Common myeloid progenitor, CD34-positive (primary cell): Measurements from ENCODE around the gene LBX2.

Source experiments
- CTCF ChIA-PET: fragments of 350-600 bp; sonication (Branson Sonifier 250); formaldehyde crosslinking; loops from one replicate; lab custom pipeline; 2021; ENCODE audit warnings: antibody characterized with exemption; lab: Charles Lee
- POLR2A ChIA-PET: fragments of 350-600 bp; sonication (Branson Sonifier 250); formaldehyde crosslinking; loops from one replicate; lab custom pipeline; 2021; ENCODE audit warnings: antibody characterized with exemption; lab: Charles Lee
- DNase-seq, 3 donors: peaks; one replicate each; pipeline versions ENCODE4 v3.0.0 to v3.0.0-alpha.2; 2013
- H3K27ac ChIP-seq, 2 experiments: 1 replicate in 1 of 2; 2 replicates in 1 of 2; pipeline ENCODE4 v1.7.0; 2013; ENCODE audit warnings: inconsistent platforms in 2 of 2, low read length in 2 of 2, mild to moderate bottlenecking in 2 of 2, low read depth in 1 of 2, moderate library complexity in 1 of 2; ENCODE audit not compliant: severe bottlenecking in 2 of 2, insufficient read depth in 1 of 2, poor library complexity in 1 of 2
- H3K27me3 ChIP-seq, 5 experiments: replicated peaks in 2 of 5; 1 replicate in 3 of 5; 2 replicates in 2 of 5; pipeline versions ENCODE4 v1.6.1 to v1.7.0; 2013; ENCODE audit warnings: low read length in 4 of 5, mild to moderate bottlenecking in 2 of 5, moderate library complexity in 2 of 5, inconsistent platforms in 1 of 5; ENCODE audit not compliant: insufficient read depth in 5 of 5, control insufficient read depth in 4 of 5
- H3K36me3 ChIP-seq, 4 experiments: 1 replicate in 2 of 4; 2 replicates in 2 of 4; pipeline versions ENCODE4 v1.6.1 to v1.7.0; 2013; ENCODE audit warnings: low read length in 3 of 4, control low read depth in 1 of 4, mild to moderate bottlenecking in 1 of 4; ENCODE audit not compliant: control insufficient read depth in 4 of 4, insufficient read depth in 4 of 4
- H3K4me1 ChIP-seq, 4 experiments: 1 replicate in 3 of 4; 2 replicates in 1 of 4; pipeline versions ENCODE4 v1.6.1 to v1.7.1; 2013; ENCODE audit warnings: low read length in 3 of 4, mild to moderate bottlenecking in 3 of 4, control low read depth in 1 of 4, inconsistent platforms in 1 of 4, moderate library complexity in 1 of 4; ENCODE audit not compliant: control insufficient read depth in 4 of 4, insufficient read depth in 4 of 4; ENCODE audit errors: control extremely low read depth in 1 of 4
- H3K4me3 ChIP-seq, 7 experiments: 1 replicate in 4 of 7; 2 replicates in 3 of 7; pipeline versions ENCODE4 v1.5.1 to v1.7.0; 2013; ENCODE audit warnings: mild to moderate bottlenecking in 7 of 7, low read length in 6 of 7, moderate library complexity in 6 of 7, inconsistent platforms in 2 of 7, low read depth in 2 of 7, control low read depth in 1 of 7; ENCODE audit not compliant: insufficient read depth in 4 of 7, control insufficient read depth in 1 of 7; ENCODE audit errors: extremely low read depth in 1 of 7
- H3K9me3 ChIP-seq, 5 experiments: 1 replicate in 4 of 5; 2 replicates in 1 of 5; pipeline versions ENCODE4 v1.6.1 to v1.7.1; 2013; ENCODE audit warnings: low read length in 4 of 5, mild to moderate bottlenecking in 2 of 5, inconsistent platforms in 1 of 5, low read depth in 1 of 5, moderate library complexity in 1 of 5; ENCODE audit not compliant: control insufficient read depth in 4 of 5, insufficient read depth in 2 of 5; ENCODE audit errors: control extremely low read depth in 1 of 5
- WGBS: methylation state at CpG from one replicate; pipeline ENCODE4 v1.1.5; 2013; ENCODE audit not compliant: insufficient coverage; 5-methylcytosine and 5-hydroxymethylcytosine counted together

The LBX2 gene

GRCh38 chr2:74458938-74459363 is 40.5 kb downstream of the LBX2 start:
- CTCF ChIA-PET = interaction anchor here (0.8 to 8.2 kb wide), 10 partner anchors 9 to 129 kb away, joined by 3 to 59 read pairs (median 4); partner anchors contain the start of genes CCDC142, HTRA2, MRPL53 and TTC31
- H3K36me3 ChIP-seq = peaks cover 4 to 30% (median 19%) of the 10 kb centered on the region in 4 experiments
- no peaks in the 10 kb centered on the region for H3K27me3 ChIP-seq
- H3K4me3 ChIP-seq = peak overlapping the region; percentile 38 to 98 (median 84)
- H3K27ac ChIP-seq = peak overlapping the region; percentile 80
- 0% methylated on average over 2 of the region's 10 CpGs for WGBS
- POLR2A ChIA-PET = interaction anchor here (0.5 to 3.1 kb wide), 6 partner anchors 13 to 764 kb away, joined by 3 to 16 read pairs (median 6); partner anchors contain the start of genes AUP1, CCDC142, HTRA2 and LOXL3
- DNase-seq = peak in 2 of 3 donors; percentile 32 to 40
- H3K9me3 ChIP-seq = no peaks in the 10 kb centered on the region
- peaks cover 6 to 48% (median 33%) of the 10 kb centered on the region in 4 experiments for H3K4me1 ChIP-seq

DNA sequence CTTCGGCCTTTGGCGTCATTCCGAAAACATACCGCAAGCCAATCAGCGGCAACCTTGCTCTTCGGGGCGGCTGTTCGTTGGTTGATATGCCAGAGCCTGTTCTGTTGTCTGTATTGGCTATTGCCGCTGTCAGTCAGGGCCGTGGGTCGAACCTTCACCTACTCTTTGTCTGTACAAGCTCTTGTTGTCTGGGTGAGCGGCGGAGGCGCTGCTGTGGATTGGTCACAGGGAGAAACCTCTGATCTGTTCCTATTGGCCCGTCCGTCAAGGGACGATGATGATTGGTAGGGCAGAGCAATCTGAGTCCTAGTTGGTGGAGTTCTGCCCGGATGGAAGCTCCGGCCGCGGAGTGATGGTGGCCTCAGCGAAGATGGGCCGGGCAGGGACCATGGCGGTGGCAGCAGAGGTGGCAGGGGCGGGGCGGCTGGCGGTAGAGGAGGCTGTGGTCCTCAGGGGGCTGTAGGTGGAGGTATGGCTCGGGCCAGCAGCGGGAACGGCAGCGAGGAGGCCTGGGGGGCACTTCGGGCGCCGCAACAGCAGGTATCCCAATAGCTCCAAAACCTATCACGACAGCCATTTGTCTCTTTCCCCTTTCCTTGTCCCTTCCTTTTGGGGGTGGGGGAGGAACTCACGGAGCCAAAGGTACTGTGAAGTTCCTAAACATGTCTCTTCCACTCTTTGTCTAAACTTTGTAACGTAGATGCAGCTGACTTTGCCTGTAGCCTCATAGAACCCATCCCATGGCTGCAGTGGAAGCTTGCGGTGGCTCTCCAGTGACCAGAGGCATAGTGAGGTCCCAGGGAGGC is 41.1 kb downstream of the LBX2 start, which contains the start of gene WBP1:
WBP1 (plus strand) TSS at position 307 of the 806 bp plus-strand sequence; CDS start at position 472, 165 bp downstream.
- Histone ChIP-seq H3K27ac (peak within 1 kb of the TSS; percentile 88 to 94), H3K4me3 (peak within 1 kb of the TSS; percentile 49 to 98 (median 84)), H3K4me1 (peaks cover 6 to 48% (median 33%) of the 10 kb centered on the region in 4 experiments), H3K27me3 (no peaks in the 10 kb centered on the region), H3K9me3 (no peaks in the 10 kb centered on the region), H3K36me3 (peaks cover 4 to 30% (median 19%) of the 10 kb centered on the region in 4 experiments)
- DNase-seq = peak; percentile 100
- POLR2A ChIA-PET = interaction anchor here (0.5 to 3.1 kb wide), 11 partner anchors 14 to 763 kb away, joined by 3 to 16 read pairs (median 5); partner anchors contain the start of genes AUP1, C2orf81, CCDC142 and HTRA2
- CTCF ChIA-PET = interaction anchor here (0.5 to 8.2 kb wide), 12 partner anchors 9 to 130 kb away, joined by 3 to 59 read pairs (median 4); partner anchors contain the start of genes CCDC142, HTRA2, MRPL53 and TTC31
- under 1% methylated on average over 14 of the region's 38 CpGs for WGBS

- DNase-seq = peak in 1 of 3 donors; percentile 76
- CTCF ChIA-PET = interaction anchor here (0.7 to 8.2 kb wide), 14 partner anchors 10 to 131 kb away, joined by 3 to 59 read pairs (median 6); partner anchors contain the start of genes CCDC142, HTRA2, MRPL53 and RTKN
Measured at GRCh38 chr2:74457549-74458131, 41.8 kb downstream of the LBX2 start.

DNA sequence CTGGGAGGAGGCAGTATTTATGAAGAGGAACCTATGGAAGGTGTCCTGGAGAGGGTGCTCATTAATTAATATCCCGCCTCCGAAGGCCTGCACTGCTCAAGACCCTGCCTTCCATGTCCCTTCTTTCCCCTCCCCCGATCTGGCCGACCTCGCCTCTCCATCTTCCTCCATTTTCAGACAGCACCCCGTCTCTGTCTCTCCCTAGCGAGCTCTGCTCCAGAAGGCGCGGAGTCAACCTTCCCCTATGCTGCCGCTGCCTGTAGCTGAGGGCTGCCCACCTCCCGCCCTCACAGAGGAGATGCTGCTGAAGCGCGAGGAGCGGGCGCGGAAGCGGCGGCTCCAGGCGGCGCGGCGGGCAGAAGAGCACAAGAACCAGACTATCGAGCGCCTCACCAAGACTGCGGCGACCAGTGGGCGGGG is 42.3 kb downstream of the LBX2 start:
- H3K4me3 ChIP-seq = peak overlapping the region; percentile 49 to 98 (median 77)
- no peaks in the 10 kb centered on the region for H3K9me3 ChIP-seq
- no peak for DNase-seq
- H3K27me3 ChIP-seq = no peaks in the 10 kb centered on the region
- POLR2A ChIA-PET = interaction anchor here (0.9 to 3.1 kb wide), 6 partner anchors 15 to 53 kb away, joined by 3 to 16 read pairs (median 8); partner anchors contain the start of genes C2orf81, CCDC142, MRPL53 and RTKN
- H3K4me1 ChIP-seq = peaks cover 6 to 56% (median 41%) of the 10 kb centered on the region in 4 experiments
- peak overlapping the region in 1 of 2 experiments; percentile 94 for H3K27ac ChIP-seq
- under 1% methylated on average over 24 of the region's 27 CpGs for WGBS
- peaks cover 0 to 18% (median 8%) of the 10 kb centered on the region in 4 experiments for H3K36me3 ChIP-seq
- CTCF ChIA-PET = interaction anchor here (1.0 to 8.2 kb wide), 12 partner anchors 16 to 131 kb away, joined by 3 to 59 read pairs (median 6); partner anchors contain the start of genes CCDC142, HTRA2, MRPL53 and RTKN

More at GRCh38 chr2:74457549-74458131, 41.8 kb downstream of the LBX2 start:
- POLR2A ChIA-PET = interaction anchor here (0.7 to 3.1 kb wide), 8 partner anchors 15 to 309 kb away, joined by 3 to 16 read pairs (median 6); partner anchors contain the start of genes AUP1, C2orf81, CCDC142 and HTRA2
- Histone ChIP-seq H3K36me3 (peaks cover 0 to 23% (median 12%) of the 10 kb centered on the region in 4 experiments), H3K9me3 (no peaks in the 10 kb centered on the region), H3K4me3 (peak overlapping the region; percentile 49 to 98 (median 84)), H3K4me1 (peaks cover 6 to 51% (median 36%) of the 10 kb centered on the region in 4 experiments), H3K27me3 (no peaks in the 10 kb centered on the region), H3K27ac (peak overlapping the region; percentile 88 to 94)
- 0% methylated on average over 27 of the region's 46 CpGs for WGBS

GRCh38 chr2:74454654-74455511 is 44.5 kb downstream of the LBX2 start, which contains the start of gene INO80B:
Gene INO80B, plus strand, starts transcription at chr2:74455087. Its CDS starts 30 bp downstream, at chr2:74455117.
- whole genome bisulfite sequencing = 0% methylated on average over 34 of the region's 40 CpGs
- no peaks in the 10 kb centered on the region for H3K27me3 ChIP-seq
- CTCF ChIA-PET = interaction anchor here (0.7 to 8.2 kb wide), 14 partner anchors 10 to 130 kb away, joined by 3 to 59 read pairs (median 4); partner anchors contain the start of genes CCDC142, MOGS, MRPL53 and TTC31
- H3K4me1 ChIP-seq = peaks cover 6 to 57% (median 42%) of the 10 kb centered on the region in 4 experiments
- H3K9me3 ChIP-seq = no peaks in the 10 kb centered on the region
- H3K27ac ChIP-seq = peak within 1 kb of the TSS; percentile 70 to 83
- H3K36me3 ChIP-seq = peaks cover 0 to 3% (median 0%) of the 10 kb centered on the region in 4 experiments
- POLR2A ChIA-PET = interaction anchor here (0.6 to 1.6 kb wide), 6 partner anchors 10 to 74 kb away, joined by 3 to 6 read pairs (median 4); partner anchors contain the start of gene MRPL53
- H3K4me3 ChIP-seq = peak within 1 kb of the TSS; percentile 72 to 97 (median 83)
- DNase-seq = peak; percentile 99
